Neural cell (in vitro differentiated cells): Measurements from ENCODE around the gene CELA2B.

Experiments used
- EP300 ChIP-seq: fragments of 450-650 bp; conservative IDR thresholded peaks from 2 replicates; pipeline ENCODE4 v1.6.1; 2014; ENCODE audit warnings: antibody characterized with exemption, mild to moderate bottlenecking, moderate library complexity; ENCODE audit not compliant: poor library complexity, severe bottlenecking
- MXI1 ChIP-seq: fragments of 450-650 bp; conservative IDR thresholded peaks from 2 replicates; pipeline ENCODE4 v1.6.1; 2014; ENCODE audit warnings: antibody characterized with exemption, mild to moderate bottlenecking; ENCODE audit not compliant: poor library complexity, severe bottlenecking
- POLR2AphosphoS5 ChIP-seq: IDR thresholded peaks from 2 replicates; pipeline ENCODE4 v1.6.1; 2012
- REST ChIP-seq: IDR thresholded peaks from 2 replicates; pipeline ENCODE4 v1.6.1; 2012; ENCODE audit warnings: borderline replicate concordance
- TF ChIP-seq, protein P1 (sequence below): fragments of 450-650 bp; IDR thresholded peaks from 2 replicates; pipeline ENCODE4 v1.5.1; 2014; ENCODE audit warnings: antibody characterized with exemption, mild to moderate bottlenecking, moderate library complexity; ENCODE audit not compliant: poor library complexity, severe bottlenecking

DNA sequence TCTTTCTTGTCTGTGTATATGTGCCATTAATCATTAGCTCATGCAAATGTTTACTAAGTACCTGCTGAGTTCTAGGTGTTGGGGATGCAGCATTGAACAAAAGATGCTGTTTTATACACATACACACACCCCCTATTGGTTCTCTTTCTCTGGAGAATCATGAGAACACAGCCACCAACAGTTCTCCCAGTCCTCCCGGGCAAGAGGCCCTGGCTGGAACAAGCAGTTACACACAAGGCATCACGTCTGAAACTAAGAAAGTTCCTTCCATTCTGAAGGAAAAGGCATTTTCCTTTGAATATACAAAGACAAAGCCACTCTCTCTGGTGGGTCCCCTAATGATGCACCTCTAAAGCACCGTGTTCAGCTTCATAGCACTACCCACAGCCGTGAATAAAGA, 37.3 kb downstream of the CELA2B start:
- TF ChIP-seq EP300: no peak
- no peak for TF ChIP-seq REST
- TF ChIP-seq POLR2AphosphoS5: no peak
- no peak for TF ChIP-seq MXI1
- TF ChIP-seq, protein P1, sequence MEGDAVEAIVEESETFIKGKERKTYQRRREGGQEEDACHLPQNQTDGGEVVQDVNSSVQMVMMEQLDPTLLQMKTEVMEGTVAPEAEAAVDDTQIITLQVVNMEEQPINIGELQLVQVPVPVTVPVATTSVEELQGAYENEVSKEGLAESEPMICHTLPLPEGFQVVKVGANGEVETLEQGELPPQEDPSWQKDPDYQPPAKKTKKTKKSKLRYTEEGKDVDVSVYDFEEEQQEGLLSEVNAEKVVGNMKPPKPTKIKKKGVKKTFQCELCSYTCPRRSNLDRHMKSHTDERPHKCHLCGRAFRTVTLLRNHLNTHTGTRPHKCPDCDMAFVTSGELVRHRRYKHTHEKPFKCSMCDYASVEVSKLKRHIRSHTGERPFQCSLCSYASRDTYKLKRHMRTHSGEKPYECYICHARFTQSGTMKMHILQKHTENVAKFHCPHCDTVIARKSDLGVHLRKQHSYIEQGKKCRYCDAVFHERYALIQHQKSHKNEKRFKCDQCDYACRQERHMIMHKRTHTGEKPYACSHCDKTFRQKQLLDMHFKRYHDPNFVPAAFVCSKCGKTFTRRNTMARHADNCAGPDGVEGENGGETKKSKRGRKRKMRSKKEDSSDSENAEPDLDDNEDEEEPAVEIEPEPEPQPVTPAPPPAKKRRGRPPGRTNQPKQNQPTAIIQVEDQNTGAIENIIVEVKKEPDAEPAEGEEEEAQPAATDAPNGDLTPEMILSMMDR: no peak
